ENCODE measurements around the gene HOXD12. TPM values are rescaled to one million over a fixed set of nuclear protein-coding genes. Genes with fewer than 3 reads are reported as not detected.

HOXD12 gene
- total RNA-seq, 1 donor from 2014 or later: not detected

GRCh38 chr2:176132205-176133171, 32.9 kb downstream of the HOXD12 start:
- DNase-seq: no peak

GRCh38 chr2:176133389-176133788, 33.8 kb downstream of the HOXD12 start:
- no peak for DNase-seq

- no peak for DNase-seq
These were observed 34.4 kb downstream of the HOXD12 start for GRCh38 chr2:176134035-176134434.

- no peak for DNase-seq
These were observed 35.4 kb downstream of the HOXD12 start for GRCh38 chr2:176135035-176135440.

GRCh38 chr2:176136374-176137251, 37.0 kb downstream of the HOXD12 start:
- no peak for DNase-seq

GRCh38 chr2:176137252-176137580, 37.6 kb downstream of the HOXD12 start:
- no peak for DNase-seq

GRCh38 chr2:176137906-176138305, 38.3 kb downstream of the HOXD12 start:
- no peak for DNase-seq

GRCh38 chr2:176138526-176138922, 38.9 kb downstream of the HOXD12 start:
- no peak for DNase-seq

GRCh38 chr2:176138923-176139660, 39.5 kb downstream of the HOXD12 start:
- no peak for DNase-seq

GRCh38 chr2:176139661-176140512, 40.3 kb downstream of the HOXD12 start:
- DNase-seq: no peak

GRCh38 chr2:176140513-176141317, 41.1 kb downstream of the HOXD12 start:
- DNase-seq: peak; percentile 54

GRCh38 chr2:176142281-176142680, 42.7 kb downstream of the HOXD12 start:
- no peak for DNase-seq

GRCh38 chr2:176145085-176145969, 45.7 kb downstream of the HOXD12 start:
- no peak for DNase-seq

GRCh38 chr2:176146101-176146500, 46.5 kb downstream of the HOXD12 start:
- DNase-seq: no peak

- no peak for DNase-seq
These were observed 47.0 kb downstream of the HOXD12 start for GRCh38 chr2:176146645-176147044.

GRCh38 chr2:176147210-176147799, 47.7 kb downstream of the HOXD12 start:
- no peak for DNase-seq

GRCh38 chr2:176147800-176148496, 48.4 kb downstream of the HOXD12 start:
- no peak for DNase-seq

- no peak for DNase-seq
These were observed 49.3 kb downstream of the HOXD12 start for GRCh38 chr2:176148751-176149421.

All from occipital lobe (tissue), 2 donors.